HG03558 (cell line): ENCODE results near the gene VGF.
"Not testable (repeated sequence)": the region's sequence is repeated elsewhere in the genome, so short reads cannot be mapped to it uniquely, and the experiment has no call there.

Source experiments
- ATAC-seq: cut with Tn5 transposase; IDR thresholded peaks from one replicate; pipeline ENCODE4 v1.9.1; 2021; ENCODE audit warnings: moderate number of reproducible peaks; ENCODE audit not compliant: unreplicated experiment; ENCODE audit errors: extremely low read depth

Gene VGF

GRCh38 chr7:101122933-101123702, 42.3 kb downstream of the VGF start:
- no peak for ATAC-seq

- no peak for ATAC-seq
Measured at GRCh38 chr7:101121991-101122932, 43.1 kb downstream of the VGF start.

- ATAC-seq = not testable (repeated sequence)
Measured at GRCh38 chr7:101121631-101121990, 43.8 kb downstream of the VGF start.

- ATAC-seq = no peak
Measured at GRCh38 chr7:101120315-101120714, 45.1 kb downstream of the VGF start.

- no peak for ATAC-seq
Measured at GRCh38 chr7:101119876-101120275, 45.5 kb downstream of the VGF start.

GRCh38 chr7:101118856-101119255, 46.5 kb downstream of the VGF start:
- no peak for ATAC-seq

- ATAC-seq = no peak
Measured at GRCh38 chr7:101116898-101117297, 48.5 kb downstream of the VGF start.

- ATAC-seq = no peak
Measured at GRCh38 chr7:101115215-101115614, 50.2 kb downstream of the VGF start.

GRCh38 chr7:101114492-101114891, 50.9 kb downstream of the VGF start:
- ATAC-seq = no peak

GRCh38 chr7:101113836-101114235, 51.5 kb downstream of the VGF start:
- no peak for ATAC-seq

- ATAC-seq = not testable (repeated sequence)
Measured at GRCh38 chr7:101113140-101113539, 52.2 kb downstream of the VGF start.
